Esophagus squamous epithelium (tissue), 4 donors: Measurements from ENCODE around the gene ENOX1.

ENCODE experiments used
- CTCF ChIP-seq, 6 experiments: fragments of 450-650 bp in 4 of 6; fragments of 200-600 bp in 2 of 6; sonication (generic) in 2 of 6; IDR thresholded peaks; one replicate each; pipeline ENCODE4 v1.5.1; 2016 to 2019; ENCODE audit warnings: antibody characterized with exemption in 6 of 6, mild to moderate bottlenecking in 4 of 6, moderate library complexity in 4 of 6
- POLR2A ChIP-seq, 4 donors: fragments of 450-650 bp; IDR thresholded peaks; one replicate each; pipeline ENCODE4 v1.6.1; 2017; ENCODE audit warnings: antibody characterized with exemption in 4 of 4, mild to moderate bottlenecking in 4 of 4, moderate library complexity in 3 of 4

GRCh38 chr13:43251961-43252360, 534.8 kb downstream of the ENOX1 start:
- no peak for TF ChIP-seq POLR2A (IDR thresholded peaks at IDR 0.05)
- TF ChIP-seq CTCF (IDR thresholded peaks at IDR 0.05) = no peak
